Activated T-cell treated with anti-CD3 and anti-CD28 coated beads, Interleukin-2, amount 50 U/mL, for 4 hours (primary cell): Measurements from ENCODE around the gene NEDD4. TPM values are rescaled to one million over a fixed set of nuclear protein-coding genes. Genes with fewer than 3 reads are reported as not detected.

Source experiments
- ATAC-seq, 2 donors: fragments of 200-7000 bp; cut with Tn5 transposase; one replicate each; pipeline ENCODE4 v1.10.0; 2021
- DNase-seq: peaks from one replicate; pipeline ENCODE4 v3.0.0-alpha.2; 2020
- H3K27me3 Mint-ChIP-seq: one replicate; pipeline ENCODE4 v1.8.0; 2021; ENCODE audit warnings: low read depth, mixed read lengths
- H3K36me3 Mint-ChIP-seq: one replicate; pipeline ENCODE4 v1.8.0; 2022; ENCODE audit warnings: mixed read lengths; ENCODE audit not compliant: insufficient read depth
- H3K4me1 Mint-ChIP-seq: one replicate; pipeline ENCODE4 v1.8.0; 2021; ENCODE audit warnings: low read depth, mixed read lengths
- H3K4me3 Mint-ChIP-seq: one replicate; pipeline ENCODE4 v1.8.0; 2021; ENCODE audit warnings: mild to moderate bottlenecking, moderate library complexity, mixed read lengths
- H3K9me3 Mint-ChIP-seq: one replicate; pipeline ENCODE4 v1.8.0; 2021; ENCODE audit warnings: mixed read lengths
- total RNA-seq, 3 donors: library from RNA; stranded (reverse); gene quantifications; one replicate each; pipeline ENCODE4 v1.2.1, GENCODE V29; 2021

Gene NEDD4
- total RNA-seq, 3 donors from 2014 or later = 4.5 to 9.4 (median 8.0) TPM

GRCh38 chr15:55912982-55913381, 80.4 kb downstream of the NEDD4 start:
- no peak for ATAC-seq
- H3K9me3 Mint-ChIP-seq = no peaks in the 10 kb centered on the region
- no peaks in the 10 kb centered on the region for H3K36me3 Mint-ChIP-seq
- DNase-seq = no peak
- no peaks in the 10 kb centered on the region for H3K4me1 Mint-ChIP-seq
- H3K4me3 Mint-ChIP-seq = no peak overlapping the region
- no peaks in the 10 kb centered on the region for H3K27me3 Mint-ChIP-seq

- no peaks in the 10 kb centered on the region for H3K4me1 Mint-ChIP-seq
- no peak overlapping the region for H3K4me3 Mint-ChIP-seq
- ATAC-seq (no peak), DNase-seq (no peak)
- no peaks in the 10 kb centered on the region for H3K27me3 Mint-ChIP-seq
- no peaks in the 10 kb centered on the region for H3K9me3 Mint-ChIP-seq
- no peaks in the 10 kb centered on the region for H3K36me3 Mint-ChIP-seq
These were observed 84.2 kb downstream of the NEDD4 start for GRCh38 chr15:55909036-55909811.

GRCh38 chr15:55907797-55908196, 85.6 kb downstream of the NEDD4 start:
- ATAC-seq (no peak), DNase-seq (no peak)
- no peak overlapping the region for H3K4me3 Mint-ChIP-seq
- H3K9me3 Mint-ChIP-seq = no peaks in the 10 kb centered on the region
- H3K36me3 Mint-ChIP-seq = no peaks in the 10 kb centered on the region
- H3K27me3 Mint-ChIP-seq = no peaks in the 10 kb centered on the region
- no peaks in the 10 kb centered on the region for H3K4me1 Mint-ChIP-seq

- ATAC-seq (no peak), DNase-seq (no peak)
- Mint-ChIP-seq H3K36me3 (no peaks in the 10 kb centered on the region), H3K27me3 (no peaks in the 10 kb centered on the region), H3K4me1 (no peaks in the 10 kb centered on the region), H3K4me3 (no peak overlapping the region), H3K9me3 (no peaks in the 10 kb centered on the region)
These were observed 90.4 kb downstream of the NEDD4 start for GRCh38 chr15:55902981-55903380.

- no peaks in the 10 kb centered on the region for H3K27me3 Mint-ChIP-seq
- no peak overlapping the region for H3K4me3 Mint-ChIP-seq
- DNase-seq (no peak), ATAC-seq (no peak)
- H3K4me1 Mint-ChIP-seq = peaks cover 8% of the 10 kb centered on the region
- H3K36me3 Mint-ChIP-seq = no peaks in the 10 kb centered on the region
- H3K9me3 Mint-ChIP-seq = no peaks in the 10 kb centered on the region
These were observed 93.4 kb downstream of the NEDD4 start for GRCh38 chr15:55900019-55900418.

GRCh38 chr15:55899537-55899936, 93.9 kb downstream of the NEDD4 start:
- Mint-ChIP-seq H3K9me3 (no peaks in the 10 kb centered on the region), H3K36me3 (no peaks in the 10 kb centered on the region), H3K27me3 (no peaks in the 10 kb centered on the region), H3K4me1 (peaks cover 9% of the 10 kb centered on the region), H3K4me3 (no peak overlapping the region)
- DNase-seq = no peak
- ATAC-seq = no peak

GRCh38 chr15:55897560-55898336, 95.7 kb downstream of the NEDD4 start:
- Mint-ChIP-seq H3K4me3 (no peak overlapping the region), H3K36me3 (no peaks in the 10 kb centered on the region), H3K4me1 (peaks cover 10% of the 10 kb centered on the region), H3K9me3 (no peaks in the 10 kb centered on the region), H3K27me3 (no peaks in the 10 kb centered on the region)
- DNase-seq (no peak), ATAC-seq (no peak)

GRCh38 chr15:55894399-55894965, 98.9 kb downstream of the NEDD4 start:
- no peaks in the 10 kb centered on the region for H3K36me3 Mint-ChIP-seq
- ATAC-seq = no peak
- no peak overlapping the region for H3K4me3 Mint-ChIP-seq
- H3K4me1 Mint-ChIP-seq = peaks cover 10% of the 10 kb centered on the region
- DNase-seq = no peak
- H3K9me3 Mint-ChIP-seq = no peaks in the 10 kb centered on the region
- no peaks in the 10 kb centered on the region for H3K27me3 Mint-ChIP-seq

- no peak for DNase-seq
These were observed 99.6 kb downstream of the NEDD4 start for GRCh38 chr15:55893852-55894251.

GRCh38 chr15:55891196-55891595, 102.2 kb downstream of the NEDD4 start:
- Mint-ChIP-seq H3K4me1 (peaks cover 10% of the 10 kb centered on the region), H3K27me3 (no peaks in the 10 kb centered on the region), H3K9me3 (peaks cover 15% of the 10 kb centered on the region), H3K36me3 (no peaks in the 10 kb centered on the region), H3K4me3 (no peak overlapping the region)
- DNase-seq = no peak
- ATAC-seq = no peak

More at GRCh38 chr15:55893852-55894251, 99.6 kb downstream of the NEDD4 start:
- Mint-ChIP-seq H3K4me3 (no peak overlapping the region), H3K4me1 (peaks cover 10% of the 10 kb centered on the region), H3K9me3 (no peaks in the 10 kb centered on the region), H3K27me3 (no peaks in the 10 kb centered on the region), H3K36me3 (no peaks in the 10 kb centered on the region)
- no peak for ATAC-seq

- ATAC-seq (no peak), DNase-seq (no peak)
- no peaks in the 10 kb centered on the region for H3K4me1 Mint-ChIP-seq
- no peaks in the 10 kb centered on the region for H3K27me3 Mint-ChIP-seq
- no peak overlapping the region for H3K4me3 Mint-ChIP-seq
- no peaks in the 10 kb centered on the region for H3K36me3 Mint-ChIP-seq
- H3K9me3 Mint-ChIP-seq = peaks cover 23% of the 10 kb centered on the region
These were observed 109.2 kb downstream of the NEDD4 start for GRCh38 chr15:55884223-55884622.

- H3K36me3 Mint-ChIP-seq = no peaks in the 10 kb centered on the region
- H3K4me3 Mint-ChIP-seq = no peak overlapping the region
- H3K9me3 Mint-ChIP-seq = no peaks in the 10 kb centered on the region
- no peak for DNase-seq
- H3K27me3 Mint-ChIP-seq = no peaks in the 10 kb centered on the region
- ATAC-seq = no peak
- no peaks in the 10 kb centered on the region for H3K4me1 Mint-ChIP-seq
These were observed 114.2 kb downstream of the NEDD4 start for GRCh38 chr15:55879181-55879580.

- H3K27me3 Mint-ChIP-seq = peaks cover 2% of the 10 kb centered on the region
- DNase-seq (no peak), ATAC-seq (no peak)
- H3K9me3 Mint-ChIP-seq = no peaks in the 10 kb centered on the region
- no peaks in the 10 kb centered on the region for H3K4me1 Mint-ChIP-seq
- H3K4me3 Mint-ChIP-seq = no peak overlapping the region
- H3K36me3 Mint-ChIP-seq = no peaks in the 10 kb centered on the region
These were observed 120.2 kb downstream of the NEDD4 start for GRCh38 chr15:55873024-55873720.

- DNase-seq (no peak), ATAC-seq (no peak)
- H3K4me1 Mint-ChIP-seq = no peaks in the 10 kb centered on the region
- H3K36me3 Mint-ChIP-seq = no peaks in the 10 kb centered on the region
- peaks cover 2% of the 10 kb centered on the region for H3K27me3 Mint-ChIP-seq
- H3K4me3 Mint-ChIP-seq = no peak overlapping the region
- H3K9me3 Mint-ChIP-seq = no peaks in the 10 kb centered on the region
These were observed 120.9 kb downstream of the NEDD4 start for GRCh38 chr15:55872471-55872870.
